AG09309 (cell line): ENCODE data around the gene GDF10.

Experiments
- DNase-seq: peaks from one replicate; pipeline ENCODE4 v3.0.0-alpha.2; 2010; ENCODE audit warnings: low read depth
- H3K4me3 ChIP-seq: 2 replicates; pipeline ENCODE4 v1.5.1; 2011; ENCODE audit warnings: mild to moderate bottlenecking, low read depth, low read length, moderate library complexity; ENCODE audit not compliant: control insufficient read depth
- CTCF ChIP-seq: IDR thresholded peaks from 2 replicates; pipeline ENCODE4 v1.5.1; 2011; ENCODE audit warnings: mild to moderate bottlenecking, low read depth, low read length, inconsistent platforms; ENCODE audit not compliant: insufficient read depth, control insufficient read depth; ENCODE audit errors: missing control alignments

GDF10 gene

GRCh38 chr10:47348138-47348651 is 48.2 kb downstream of the GDF10 start, which contains the start of gene RBP3:
Gene RBP3, plus strand, starts transcription at chr10:47348363. Its CDS starts 122 bp downstream, at chr10:47348485.
- no peak for TF ChIP-seq CTCF
- no peak within 1 kb of the TSS for H3K4me3 ChIP-seq
- no peak for DNase-seq

- no peak for TF ChIP-seq CTCF
- no peak overlapping the region for H3K4me3 ChIP-seq
- no peak for DNase-seq
Measured at GRCh38 chr10:47348661-47349470, 48.9 kb downstream of the GDF10 start.

- TF ChIP-seq CTCF, result no peak
- H3K4me3 ChIP-seq, result no peak overlapping the region
- no peak for DNase-seq
Measured at GRCh38 chr10:47349516-47349915, 49.5 kb downstream of the GDF10 start.

GRCh38 chr10:47349941-47350371 is 50.0 kb downstream of the GDF10 start:
- H3K4me3 ChIP-seq, result no peak overlapping the region
- DNase-seq, result no peak
- no peak for TF ChIP-seq CTCF

- DNase-seq, result no peak
- no peak for TF ChIP-seq CTCF
- no peak overlapping the region for H3K4me3 ChIP-seq
Measured at GRCh38 chr10:47350671-47351640, 51.0 kb downstream of the GDF10 start.

- no peak overlapping the region for H3K4me3 ChIP-seq
- TF ChIP-seq CTCF, result no peak
- no peak for DNase-seq
Measured at GRCh38 chr10:47351899-47352815, 52.2 kb downstream of the GDF10 start.
